ENCODE measurements around the gene EDN3. TPM values are rescaled to one million over a fixed set of nuclear protein-coding genes. Genes with fewer than 3 reads are reported as not detected.

EDN3 gene
- total RNA-seq, 1 donor: not detected

GRCh38 chr20:59305908-59306655 lies 5.7 kb downstream of the EDN3 start:
- DNase-seq (ENCODE audit: low read depth): no peak

GRCh38 chr20:59307270-59307669 lies 6.9 kb downstream of the EDN3 start:
- TF ChIP-seq, protein P1, sequence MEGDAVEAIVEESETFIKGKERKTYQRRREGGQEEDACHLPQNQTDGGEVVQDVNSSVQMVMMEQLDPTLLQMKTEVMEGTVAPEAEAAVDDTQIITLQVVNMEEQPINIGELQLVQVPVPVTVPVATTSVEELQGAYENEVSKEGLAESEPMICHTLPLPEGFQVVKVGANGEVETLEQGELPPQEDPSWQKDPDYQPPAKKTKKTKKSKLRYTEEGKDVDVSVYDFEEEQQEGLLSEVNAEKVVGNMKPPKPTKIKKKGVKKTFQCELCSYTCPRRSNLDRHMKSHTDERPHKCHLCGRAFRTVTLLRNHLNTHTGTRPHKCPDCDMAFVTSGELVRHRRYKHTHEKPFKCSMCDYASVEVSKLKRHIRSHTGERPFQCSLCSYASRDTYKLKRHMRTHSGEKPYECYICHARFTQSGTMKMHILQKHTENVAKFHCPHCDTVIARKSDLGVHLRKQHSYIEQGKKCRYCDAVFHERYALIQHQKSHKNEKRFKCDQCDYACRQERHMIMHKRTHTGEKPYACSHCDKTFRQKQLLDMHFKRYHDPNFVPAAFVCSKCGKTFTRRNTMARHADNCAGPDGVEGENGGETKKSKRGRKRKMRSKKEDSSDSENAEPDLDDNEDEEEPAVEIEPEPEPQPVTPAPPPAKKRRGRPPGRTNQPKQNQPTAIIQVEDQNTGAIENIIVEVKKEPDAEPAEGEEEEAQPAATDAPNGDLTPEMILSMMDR (IDR thresholded peaks at IDR 0.05; ENCODE audit: insufficient read depth, low read depth, low read length): no peak
- no peak for DNase-seq (ENCODE audit: low read depth)
- no peak overlapping the region for H3K4me3 ChIP-seq (ENCODE audit: low read depth, low read length)

More at GRCh38 chr20:59305908-59306655, 5.7 kb downstream of the EDN3 start:
- TF ChIP-seq, protein P1 (IDR thresholded peaks at IDR 0.05; ENCODE audit: insufficient read depth, low read depth, low read length): no peak
- H3K4me3 ChIP-seq (ENCODE audit: low read depth, low read length): no peak overlapping the region

GRCh38 chr20:59308493-59309201 lies 8.2 kb downstream of the EDN3 start:
- DNase-seq (ENCODE audit: low read depth): no peak
- no peak overlapping the region for H3K4me3 ChIP-seq (ENCODE audit: low read depth, low read length)
- TF ChIP-seq, protein P1 (IDR thresholded peaks at IDR 0.05; ENCODE audit: insufficient read depth, low read depth, low read length): no peak

- TF ChIP-seq, protein P1 (IDR thresholded peaks at IDR 0.05; ENCODE audit: insufficient read depth, low read depth, low read length): no peak
- H3K4me3 ChIP-seq (ENCODE audit: low read depth, low read length): no peak overlapping the region
- no peak for DNase-seq (ENCODE audit: low read depth)
Measured at GRCh38 chr20:59309218-59309617, 8.8 kb downstream of the EDN3 start.

GRCh38 chr20:59314997-59315396 lies 14.6 kb downstream of the EDN3 start:
- TF ChIP-seq, protein P1 (IDR thresholded peaks at IDR 0.05; ENCODE audit: insufficient read depth, low read depth, low read length): no peak
- DNase-seq (ENCODE audit: low read depth): no peak
- H3K4me3 ChIP-seq (ENCODE audit: low read depth, low read length): no peak overlapping the region

GRCh38 chr20:59316911-59317731 lies 16.7 kb downstream of the EDN3 start:
- H3K4me3 ChIP-seq (ENCODE audit: low read depth, low read length): no peak overlapping the region
- no peak for DNase-seq (ENCODE audit: low read depth)
- TF ChIP-seq, protein P1 (IDR thresholded peaks at IDR 0.05; ENCODE audit: insufficient read depth, low read depth, low read length): no peak
